ENCODE results near the gene CCRL2. TPM values are rescaled to one million over a fixed set of nuclear protein-coding genes. Genes with fewer than 3 reads are reported as not detected.

CCRL2 gene
- total RNA-seq, 1 experiment from 2014 or later, result 1.2 TPM

DNA sequence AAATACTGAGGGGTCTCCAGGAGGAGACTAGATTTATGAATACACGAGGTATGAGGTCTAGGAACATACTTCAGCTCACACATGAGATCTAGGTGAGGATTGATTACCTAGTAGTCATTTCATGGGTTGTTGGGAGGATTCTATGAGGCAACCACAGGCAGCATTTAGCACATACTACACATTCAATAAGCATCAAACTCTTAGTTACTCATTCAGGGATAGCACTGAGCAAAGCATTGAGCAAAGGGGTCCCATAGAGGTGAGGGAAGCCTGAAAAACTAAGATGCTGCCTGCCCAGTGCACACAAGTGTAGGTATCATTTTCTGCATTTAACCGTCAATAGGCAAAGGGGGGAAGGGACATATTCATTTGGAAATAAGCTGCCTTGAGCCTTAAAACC is 31.8 kb upstream of the CCRL2 start:
- no peak overlapping the region for H2AFZ ChIP-seq
- POLR2A ChIA-PET (ENCODE audit: unreplicated experiment), result no interaction called here
- H3K4me2 ChIP-seq, result no peak overlapping the region
- H3K9me2 ChIP-seq (ENCODE audit: insufficient read depth), result no peaks in the 10 kb centered on the region
- no TSS peak for BruUV-seq (replicated peaks)
- no peaks in the 10 kb centered on the region for H4K20me1 ChIP-seq (ENCODE audit: insufficient read depth)
- CTCF ChIA-PET, result no interaction called here
- peaks cover 22% of the 10 kb centered on the region for H3K4me1 ChIP-seq (replicated peaks; ENCODE audit: insufficient read depth)
- H3K27me3 ChIP-seq (ENCODE audit: insufficient read depth, low read depth), result no peaks in the 10 kb centered on the region
- TF ChIP-seq EZH2 (IDR thresholded peaks at IDR 0.05; ENCODE audit: low read depth), result no peak
- TF ChIP-seq, protein P1, sequence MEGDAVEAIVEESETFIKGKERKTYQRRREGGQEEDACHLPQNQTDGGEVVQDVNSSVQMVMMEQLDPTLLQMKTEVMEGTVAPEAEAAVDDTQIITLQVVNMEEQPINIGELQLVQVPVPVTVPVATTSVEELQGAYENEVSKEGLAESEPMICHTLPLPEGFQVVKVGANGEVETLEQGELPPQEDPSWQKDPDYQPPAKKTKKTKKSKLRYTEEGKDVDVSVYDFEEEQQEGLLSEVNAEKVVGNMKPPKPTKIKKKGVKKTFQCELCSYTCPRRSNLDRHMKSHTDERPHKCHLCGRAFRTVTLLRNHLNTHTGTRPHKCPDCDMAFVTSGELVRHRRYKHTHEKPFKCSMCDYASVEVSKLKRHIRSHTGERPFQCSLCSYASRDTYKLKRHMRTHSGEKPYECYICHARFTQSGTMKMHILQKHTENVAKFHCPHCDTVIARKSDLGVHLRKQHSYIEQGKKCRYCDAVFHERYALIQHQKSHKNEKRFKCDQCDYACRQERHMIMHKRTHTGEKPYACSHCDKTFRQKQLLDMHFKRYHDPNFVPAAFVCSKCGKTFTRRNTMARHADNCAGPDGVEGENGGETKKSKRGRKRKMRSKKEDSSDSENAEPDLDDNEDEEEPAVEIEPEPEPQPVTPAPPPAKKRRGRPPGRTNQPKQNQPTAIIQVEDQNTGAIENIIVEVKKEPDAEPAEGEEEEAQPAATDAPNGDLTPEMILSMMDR (conservative IDR thresholded peaks at IDR 0.05), result no peak
- intact Hi-C loops (cut with micrococcal nuclease; ENCODE audit: unreplicated experiment), result loop anchor here (10.0 kb wide), 1 partner anchor 1340 kb away; no protein-coding TSS in a partner anchor
- no peak overlapping the region for H3K4me3 ChIP-seq
- H3K27ac ChIP-seq, result no peak overlapping the region
- H3K36me3 ChIP-seq (ENCODE audit: low read depth), result no peaks in the 10 kb centered on the region
- H3F3A ChIP-seq (ENCODE audit: insufficient read depth, low read depth), result peaks cover 7% of the 10 kb centered on the region; the same call in 1 of the 2 replicates
- no peak for DNase-seq
- H3K79me2 ChIP-seq (ENCODE audit: low read depth), result no peaks in the 10 kb centered on the region
- no peaks in the 10 kb centered on the region for H3K9me3 ChIP-seq (ENCODE audit: insufficient read depth, low read depth)

DNA sequence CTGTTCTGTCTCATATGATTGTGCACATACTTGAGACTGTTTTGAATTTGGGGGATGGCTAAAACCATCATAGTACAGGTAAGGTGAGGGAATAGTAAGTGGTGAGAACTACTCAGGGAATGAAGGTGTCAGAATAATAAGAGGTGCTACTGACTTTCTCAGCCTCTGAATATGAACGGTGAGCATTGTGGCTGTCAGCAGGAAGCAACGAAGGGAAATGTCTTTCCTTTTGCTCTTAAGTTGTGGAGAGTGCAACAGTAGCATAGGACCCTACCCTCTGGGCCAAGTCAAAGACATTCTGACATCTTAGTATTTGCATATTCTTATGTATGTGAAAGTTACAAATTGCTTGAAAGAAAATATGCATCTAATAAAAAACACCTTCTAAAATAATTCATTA is 31.2 kb upstream of the CCRL2 start:
- Histone ChIP-seq H3F3A (ENCODE audit: insufficient read depth, low read depth) (peaks cover 13% of the 10 kb centered on the region; the same call in 1 of the 2 replicates), H3K27me3 (ENCODE audit: insufficient read depth, low read depth) (no peaks in the 10 kb centered on the region), H3K9me3 (ENCODE audit: insufficient read depth, low read depth) (no peaks in the 10 kb centered on the region), H3K4me1 (replicated peaks; ENCODE audit: insufficient read depth) (peaks cover 21% of the 10 kb centered on the region), H3K9me2 (ENCODE audit: insufficient read depth) (no peaks in the 10 kb centered on the region), H4K20me1 (ENCODE audit: insufficient read depth) (no peaks in the 10 kb centered on the region), H3K79me2 (ENCODE audit: low read depth) (no peaks in the 10 kb centered on the region), H3K4me3 (no peak overlapping the region), H3K27ac (no peak overlapping the region), H3K36me3 (ENCODE audit: low read depth) (no peaks in the 10 kb centered on the region), H2AFZ (no peak overlapping the region), H3K4me2 (no peak overlapping the region)
- intact Hi-C loops (cut with micrococcal nuclease; ENCODE audit: unreplicated experiment), result loop anchor here (10.0 kb wide), 1 partner anchor 1341 kb away; no protein-coding TSS in a partner anchor
- no peak for DNase-seq
- no peak for TF ChIP-seq EZH2 (IDR thresholded peaks at IDR 0.05; ENCODE audit: low read depth)
- TF ChIP-seq, protein P1 (conservative IDR thresholded peaks at IDR 0.05), result no peak
- BruUV-seq (replicated peaks), result no TSS peak
- CTCF ChIA-PET, result no interaction called here
- POLR2A ChIA-PET (ENCODE audit: unreplicated experiment), result no interaction called here

DNA sequence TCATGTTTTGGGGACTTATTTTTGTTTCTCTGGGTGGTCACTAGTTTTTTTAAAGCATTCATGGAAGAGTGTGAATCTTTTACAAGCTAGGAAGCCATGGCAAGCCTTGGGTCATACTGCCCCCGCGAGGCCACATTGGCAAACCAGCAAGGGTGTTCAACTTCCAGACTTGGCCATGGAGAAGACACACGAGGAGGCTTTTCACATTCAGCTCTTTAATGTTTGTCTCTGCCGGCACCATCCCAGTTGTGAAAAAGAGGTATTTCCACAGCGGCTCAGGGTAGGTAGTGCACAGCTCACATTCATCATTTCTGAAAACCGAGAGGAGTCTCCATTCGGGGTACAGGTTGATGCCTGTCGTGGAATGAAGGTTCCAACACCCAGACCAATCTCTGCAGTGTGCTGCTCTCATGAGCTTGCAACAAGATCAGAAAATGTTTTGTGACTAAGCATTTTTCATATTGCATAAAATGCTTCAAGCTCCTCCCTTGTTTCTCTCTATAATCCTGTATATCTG is 28.6 kb upstream of the CCRL2 start:
- ChIA-PET POLR2A (ENCODE audit: unreplicated experiment) (interaction anchor here (0.5 to 0.7 kb wide), 2 partner anchors 31 to 295 kb away, joined by 4 to 5 read pairs; no protein-coding TSS in a partner anchor), CTCF (interaction anchor here (0.5 to 1.4 kb wide), 8 partner anchors 48 to 791 kb away, joined by 3 to 9 read pairs (median 4); no protein-coding TSS in a partner anchor)
- intact Hi-C loops (cut with micrococcal nuclease; ENCODE audit: unreplicated experiment), result loop anchor here (2.0 to 10.0 kb wide), 2 partner anchors 64 to 1344 kb away; no protein-coding TSS in a partner anchor
- Histone ChIP-seq H2AFZ (no peak overlapping the region), H3K9me2 (ENCODE audit: insufficient read depth) (no peaks in the 10 kb centered on the region), H3K4me1 (replicated peaks; ENCODE audit: insufficient read depth) (peaks cover 27% of the 10 kb centered on the region), H3K27ac (no peak overlapping the region), H3K4me2 (peak overlapping the region; percentile 35), H3K79me2 (ENCODE audit: low read depth) (no peaks in the 10 kb centered on the region), H3K4me3 (no peak overlapping the region), H3K36me3 (ENCODE audit: low read depth) (no peaks in the 10 kb centered on the region), H3K27me3 (ENCODE audit: insufficient read depth, low read depth) (no peaks in the 10 kb centered on the region), H3K9me3 (ENCODE audit: insufficient read depth, low read depth) (no peaks in the 10 kb centered on the region), H4K20me1 (ENCODE audit: insufficient read depth) (no peaks in the 10 kb centered on the region), H3F3A (ENCODE audit: insufficient read depth, low read depth) (peaks cover 13% of the 10 kb centered on the region; the same call in 1 of the 2 replicates)
- no TSS peak for BruUV-seq (replicated peaks)
- DNase-seq, result peak; percentile 64 to 69
- no peak for TF ChIP-seq EZH2 (IDR thresholded peaks at IDR 0.05; ENCODE audit: low read depth)
- TF ChIP-seq, protein P1 (conservative IDR thresholded peaks at IDR 0.05), result peak; percentile 76
